HepG2 (cell line): ENCODE data around the gene BOLA2B. TPM values are rescaled to one million over a fixed set of nuclear protein-coding genes. Genes with fewer than 3 reads are reported as not detected.

ENCODE experiments used
- ATF2 ChIP-seq: sonication (generic); formaldehyde crosslinking; IDR thresholded peaks from 2 replicates; pipeline ENCODE4 v1.4.0; 2020; ENCODE audit warnings: missing genetic modification reagents
- CENPT ChIP-seq: sonication (generic); formaldehyde crosslinking; IDR thresholded peaks from 2 replicates; pipeline ENCODE4 v1.8.0; 2022; ENCODE audit warnings: low read depth, mild to moderate bottlenecking, moderate library complexity, missing genetic modification reagents
- MAFG ChIP-seq: sonication (generic); formaldehyde crosslinking; IDR thresholded peaks from 2 replicates; pipeline ENCODE4 v1.5.1; 2020; ENCODE audit warnings: mild to moderate bottlenecking, missing genetic modification reagents
- PCBP1 ChIP-seq: fragments of 200-400 bp; formaldehyde crosslinking; IDR thresholded peaks from 2 replicates; pipeline ENCODE4 v1.6.1; 2017; ENCODE audit warnings: mild to moderate bottlenecking, low read depth, low read length, borderline replicate concordance
- PHF8 ChIP-seq: sonication (generic); formaldehyde crosslinking; IDR thresholded peaks from 2 replicates; pipeline ENCODE4 v1.5.0; 2020; ENCODE audit warnings: missing genetic modification reagents
- REST ChIP-seq, 2 experiments: IDR thresholded peaks; 2 replicates each; pipeline ENCODE4 v1.6.1; 2011 to 2012; ENCODE audit warnings: low read length in 2 of 2, borderline replicate concordance in 1 of 2, low read depth in 1 of 2, mild to moderate bottlenecking in 1 of 2, moderate library complexity in 1 of 2
- RXRB ChIP-seq: IDR thresholded peaks from 2 replicates; pipeline ENCODE4 v1.6.1; 2016; ENCODE audit warnings: borderline replicate concordance, missing genetic modification reagents, missing compliant biosample characterization
- TEF ChIP-seq: sonication (generic); formaldehyde crosslinking; IDR thresholded peaks from 2 replicates; pipeline ENCODE4 v1.5.0; 2020; ENCODE audit warnings: missing genetic modification reagents
- ZNF232 ChIP-seq: sonication (generic); formaldehyde crosslinking; IDR thresholded peaks from 2 replicates; pipeline ENCODE4 v1.4.0; 2020; ENCODE audit warnings: missing genetic modification reagents, borderline replicate concordance
- ZNF281 ChIP-seq: sonication (generic); formaldehyde crosslinking; IDR thresholded peaks from 2 replicates; pipeline ENCODE4 v1.4.0; 2020; ENCODE audit warnings: missing genetic modification reagents, borderline replicate concordance
- ZNF788 ChIP-seq: sonication (generic); formaldehyde crosslinking; IDR thresholded peaks from 2 replicates; pipeline ENCODE4 v1.5.0; 2020; ENCODE audit warnings: mild to moderate bottlenecking, missing genetic modification reagents, borderline replicate concordance
- ZUFSP ChIP-seq: sonication (generic); formaldehyde crosslinking; IDR thresholded peaks from 2 replicates; pipeline ENCODE4 v1.9.0; 2021; ENCODE audit warnings: missing genetic modification reagents, mild to moderate bottlenecking, borderline replicate concordance
- polyA plus RNA-seq, 8 experiments: library from polyadenylated mRNA; depleted of rRNA in 3 of 8; stranded (reverse) in 7 of 8; unstranded in 1 of 8; fragments of >200 nt; fragmentation: Illumina TruSeq in 4 of 8; extraction: Trizol in 4 of 8; gene quantifications; 2 replicates each; pipeline versions ENCODE4 v1.2.1 to v1.2.3, GENCODE V29; 2011 to 2016; ENCODE audit warnings: low read depth in 4 of 8, missing spikeins in 1 of 8, mixed read lengths in 1 of 8; ENCODE audit not compliant: insufficient read depth in 1 of 8
- total RNA-seq, 5 experiments: library from RNA; depleted of rRNA; stranded (reverse); fragments of >200 nt; fragmentation: Illumina TruSeq; extraction: Trizol; gene quantifications; 2 replicates each; pipeline ENCODE4 v1.2.3, GENCODE V29; 2016; ENCODE audit warnings: low read depth in 1 of 5

BOLA2B gene
- total and polyA plus RNA-seq, 2 of the 13 experiments (the other 11 are each of a cell fraction or from before 2014, with no cell fraction given), result 63.8 to 295 TPM

GRCh38 chr16:30187556-30187865 is 6.0 kb downstream of the BOLA2B start (continued):
- TF ChIP-seq ZNF281 (CRISPR knock-in tag), result no peak
- TF ChIP-seq RXRB (CRISPR knock-in tag), result no peak
- TF ChIP-seq PHF8 (CRISPR knock-in tag), result no peak
- TF ChIP-seq MAFG (CRISPR knock-in tag), result no peak
- TF ChIP-seq CENPT, result 0 out of 2 replicates have a peak, but pooled peaks have one; percentile 28
- TF ChIP-seq ZNF232, result no peak
- no peak for TF ChIP-seq ZUFSP
- TF ChIP-seq ZNF788 (CRISPR knock-in tag), result 0 out of 2 replicates have a peak, but pooled peaks have one; percentile 3
- TF ChIP-seq TEF (CRISPR knock-in tag), result no peak
- no peak for TF ChIP-seq ATF2 (CRISPR knock-in tag)
- no peak for TF ChIP-seq REST (IDR thresholded peaks at IDR 0.05; ENCODE audit: borderline replicate concordance in 1 of 2, low read depth in 1 of 2, low read length in 2 of 2)
- no peak for TF ChIP-seq PCBP1
